ENCODE data around the gene NPFFR1.

Gene NPFFR1

GRCh38 chr10:70233939-70234300 is 49.9 kb downstream of the NPFFR1 start:
- H3K27ac ChIP-seq (replicated peaks) = peak overlapping the region; percentile 69; the same call in 1 of the 2 replicates
- no peak for DNase-seq (ENCODE audit: low read depth in 1 of 2, low spot score in 1 of 2)
- TF ChIP-seq REST (IDR thresholded peaks at IDR 0.05; ENCODE audit: insufficient replicate concordance, low read depth) = no peak
- TF ChIP-seq POLR2AphosphoS5 (IDR thresholded peaks at IDR 0.05; ENCODE audit: low read depth) = no peak
- no peak for TF ChIP-seq CTCF (IDR thresholded peaks at IDR 0.05; ENCODE audit: insufficient read depth, low read length)
- no peaks in the 10 kb centered on the region for H3K27me3 ChIP-seq (ENCODE audit: insufficient read depth, poor library complexity, severe bottlenecking)
- peak overlapping the region; percentile 74 for H3K4me3 ChIP-seq (replicated peaks; ENCODE audit: insufficient read depth, low read length)

GRCh38 chr10:70233109-70233938 is 50.5 kb downstream of the NPFFR1 start, which contains the start of gene PPA1:
PPA1 (minus strand) TSS chr10:70233429; CDS start chr10:70233327, 102 bp downstream.
- Histone ChIP-seq H3K27me3 (ENCODE audit: insufficient read depth, poor library complexity, severe bottlenecking) (no peaks in the 10 kb centered on the region), H3K27ac (replicated peaks) (peak within 1 kb of the TSS; percentile 69), H3K4me3 (replicated peaks; ENCODE audit: insufficient read depth, low read length) (peak within 1 kb of the TSS; percentile 74)
- peak; percentile 93 to 97 for DNase-seq (ENCODE audit: low read depth in 1 of 2, low spot score in 1 of 2)
- TF ChIP-seq POLR2AphosphoS5 (IDR thresholded peaks at IDR 0.05; ENCODE audit: low read depth) (peak; percentile 90), GABPA (IDR thresholded peaks at IDR 0.05; ENCODE audit: low read depth) (no peak), SPI1 (IDR thresholded peaks at IDR 0.05; ENCODE audit: borderline replicate concordance, low read depth) (no peak)

GRCh38 chr10:70232859-70233108 is 51.0 kb downstream of the NPFFR1 start:
- Histone ChIP-seq H3K27ac (replicated peaks) (peak overlapping the region; percentile 69), H3K27me3 (ENCODE audit: insufficient read depth, poor library complexity, severe bottlenecking) (no peaks in the 10 kb centered on the region), H3K4me3 (replicated peaks; ENCODE audit: insufficient read depth, low read length) (peak overlapping the region; percentile 74)
- DNase-seq (ENCODE audit: low read depth in 1 of 2, low spot score in 1 of 2) = peak in 1 of 2 experiments; percentile 9
- no peak for TF ChIP-seq POLR2AphosphoS5 (IDR thresholded peaks at IDR 0.05; ENCODE audit: low read depth)
- no peak for TF ChIP-seq SPI1 (IDR thresholded peaks at IDR 0.05; ENCODE audit: borderline replicate concordance, low read depth)
- no peak for TF ChIP-seq REST (IDR thresholded peaks at IDR 0.05; ENCODE audit: insufficient replicate concordance, low read depth)
- TF ChIP-seq GABPA (IDR thresholded peaks at IDR 0.05; ENCODE audit: low read depth) = no peak
- TF ChIP-seq CTCF (IDR thresholded peaks at IDR 0.05; ENCODE audit: insufficient read depth, low read length) = no peak

GRCh38 chr10:70232155-70232858 is 51.5 kb downstream of the NPFFR1 start:
- Histone ChIP-seq H3K27ac (replicated peaks) (peak overlapping the region; percentile 69), H3K27me3 (ENCODE audit: insufficient read depth, poor library complexity, severe bottlenecking) (no peaks in the 10 kb centered on the region), H3K4me3 (replicated peaks; ENCODE audit: insufficient read depth, low read length) (peak overlapping the region; percentile 74)
- peak; percentile 12 for TF ChIP-seq REST (IDR thresholded peaks at IDR 0.05; ENCODE audit: insufficient replicate concordance, low read depth)
- no peak for TF ChIP-seq POLR2AphosphoS5 (IDR thresholded peaks at IDR 0.05; ENCODE audit: low read depth)
- TF ChIP-seq CTCF (IDR thresholded peaks at IDR 0.05; ENCODE audit: insufficient read depth, low read length) = no peak
- peak; percentile 46; the same call in 1 of the 2 replicates for TF ChIP-seq SPI1 (IDR thresholded peaks at IDR 0.05; ENCODE audit: borderline replicate concordance, low read depth)
- no peak for TF ChIP-seq GABPA (IDR thresholded peaks at IDR 0.05; ENCODE audit: low read depth)
- DNase-seq (ENCODE audit: low read depth in 1 of 2, low spot score in 1 of 2) = peak in 1 of 2 experiments; percentile 44
